HG03135 (cell line): ENCODE data around the gene SF1.
A peak's percentile ranks its signal among the peaks of the same experiment; 100 is the strongest.

ENCODE experiments used
- ATAC-seq: cut with Tn5 transposase; IDR thresholded peaks from one replicate; pipeline ENCODE4 v1.9.1; 2021; ENCODE audit warnings: mild to moderate bottlenecking, moderate library complexity; ENCODE audit not compliant: unreplicated experiment

SF1 gene

DNA sequence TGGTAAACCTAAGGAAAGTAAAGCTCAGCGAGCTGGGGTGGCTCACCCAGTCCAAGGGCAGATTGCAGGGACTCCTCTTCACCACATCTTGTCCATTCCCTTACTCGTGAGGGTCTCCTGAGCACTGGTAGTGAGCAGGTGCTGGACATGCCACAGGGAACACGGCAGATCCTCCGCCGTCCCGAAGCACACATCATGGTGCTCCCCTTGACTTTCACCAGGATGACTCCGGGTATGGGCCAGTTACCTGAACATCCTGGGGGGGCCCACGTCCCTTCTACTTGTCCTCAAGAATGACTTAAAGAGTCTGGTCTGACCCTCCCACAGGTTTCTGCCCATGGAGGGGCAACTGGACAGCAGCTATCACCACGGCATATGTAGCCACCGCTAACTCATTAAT lies 8.0 kb upstream of the SF1 start:
- ATAC-seq: no peak

DNA sequence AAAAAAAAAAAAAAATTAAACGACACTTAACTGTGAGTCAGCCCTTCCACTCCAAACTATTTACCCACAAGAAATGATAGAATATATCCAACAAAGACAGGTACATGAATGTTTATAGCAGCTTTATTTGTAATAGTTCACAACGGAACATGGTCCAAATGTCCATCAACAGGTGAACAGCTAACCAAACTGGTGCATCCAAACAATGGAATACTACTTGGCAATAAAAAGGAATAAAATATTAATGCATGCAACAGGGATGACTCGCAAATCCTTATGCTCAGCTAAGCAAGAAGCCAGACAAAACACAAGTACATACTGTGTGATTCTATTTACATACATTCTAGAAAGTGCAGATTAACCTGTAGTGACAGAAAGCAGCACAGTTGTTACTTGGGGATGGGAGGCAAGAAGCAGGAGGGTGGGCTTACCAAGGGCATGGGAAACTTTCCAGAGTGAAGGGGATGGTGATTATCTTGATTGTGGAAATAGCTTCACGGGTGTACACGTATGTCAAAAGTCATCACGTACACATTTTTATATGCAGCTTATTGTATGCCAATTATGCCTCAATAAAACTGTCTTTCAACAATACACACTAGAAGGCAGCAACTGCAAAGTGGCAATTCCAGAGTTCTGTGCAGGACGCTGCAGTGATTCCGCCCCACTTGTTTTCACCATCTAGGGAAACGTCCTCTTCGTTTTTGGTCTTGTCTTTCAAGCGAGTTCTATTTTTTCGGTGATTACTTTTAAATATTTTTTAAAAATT lies 6.7 kb upstream of the SF1 start:
- ATAC-seq: no peak

DNA sequence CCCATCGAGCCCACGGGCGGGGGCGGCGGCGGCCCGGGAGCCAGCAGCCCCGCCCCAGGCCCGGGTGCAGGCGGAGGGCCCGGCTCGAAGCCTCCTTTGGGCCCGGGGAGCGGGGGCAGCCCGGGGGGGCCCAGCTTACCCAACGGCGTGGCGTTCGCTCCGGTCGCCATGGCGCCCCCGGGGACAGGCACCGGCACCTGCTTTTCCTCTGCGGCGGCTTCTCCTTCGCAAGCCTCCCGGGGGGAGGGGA lies 194 bp downstream of the SF1 start:
- peak; percentile 15 for ATAC-seq

DNA sequence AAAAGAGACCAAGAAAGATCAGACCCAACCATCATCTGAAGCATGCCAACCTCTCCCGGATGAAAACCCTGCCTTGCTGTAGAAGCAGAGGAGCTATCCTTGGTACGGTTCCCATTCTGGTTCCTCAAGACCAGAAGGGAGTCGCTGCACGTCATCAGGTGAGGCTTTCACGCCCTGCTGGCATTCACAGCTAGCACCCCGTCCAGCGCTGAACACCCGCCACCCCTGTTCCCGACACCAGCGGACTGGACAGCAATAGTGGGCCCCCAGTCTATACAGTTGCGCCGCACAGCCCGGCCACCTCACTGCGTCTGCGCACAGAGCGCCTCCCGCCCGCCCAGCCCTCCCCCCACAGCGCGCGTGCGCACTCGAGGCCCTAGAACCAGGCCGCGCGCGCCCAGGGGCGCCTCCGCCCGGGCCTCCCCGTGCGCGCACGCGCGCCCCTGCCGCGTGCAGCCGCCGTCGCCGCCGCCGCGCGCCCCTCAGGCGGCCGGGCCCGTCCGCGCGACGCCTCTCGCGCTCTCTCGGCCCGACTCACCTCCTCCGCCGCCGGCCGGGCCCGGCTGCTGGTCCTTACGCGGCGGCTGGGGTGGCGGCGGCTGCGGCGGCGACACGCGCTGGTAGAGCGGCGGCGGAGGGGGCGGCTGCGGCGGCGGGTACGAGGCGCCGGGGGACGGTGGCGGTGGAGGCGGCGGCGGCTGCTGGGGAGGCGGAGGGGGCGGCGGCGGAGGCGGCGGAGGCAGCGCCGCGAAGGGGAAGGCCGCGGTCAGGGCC lies 706 bp downstream of the SF1 start:
- peak; percentile 23 for ATAC-seq

DNA sequence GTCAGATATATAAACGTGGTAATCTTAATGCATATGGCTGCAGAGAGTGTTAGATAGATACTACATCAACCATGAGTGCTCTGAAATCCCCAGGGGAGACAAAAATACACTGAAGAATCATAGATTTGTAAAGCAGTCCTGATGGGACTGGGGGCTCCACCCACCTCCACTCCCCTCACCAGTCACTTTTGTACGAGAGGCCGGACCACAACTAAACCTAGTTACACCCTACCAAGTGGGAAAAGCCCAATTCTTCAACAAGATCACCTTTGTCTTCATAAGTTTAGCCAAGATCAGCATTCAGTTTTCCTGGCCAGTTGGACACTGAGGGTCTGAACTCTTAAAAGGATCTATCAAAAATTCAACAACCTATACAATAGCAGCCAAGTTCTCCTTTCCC lies 1.5 kb downstream of the SF1 start:
- ATAC-seq: no peak

DNA sequence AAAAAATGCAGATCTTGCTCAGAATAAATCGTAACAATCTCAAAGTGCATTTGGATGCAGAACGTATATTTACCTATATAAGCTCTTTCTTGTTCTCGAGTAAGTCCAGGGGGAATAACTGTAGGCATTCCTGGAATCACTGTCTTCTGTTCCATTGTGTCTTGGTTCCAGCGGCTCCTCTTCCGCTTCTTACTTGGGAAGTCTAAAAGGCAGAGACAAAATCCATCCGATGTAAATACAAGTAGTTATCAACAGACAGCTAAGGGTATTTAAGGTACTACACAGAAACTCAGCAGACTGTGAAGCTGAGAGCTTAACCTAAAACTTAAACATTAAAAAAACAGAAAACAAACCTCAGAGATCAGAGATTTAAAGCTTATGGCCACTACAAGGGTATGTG lies 1.9 kb downstream of the SF1 start:
- no peak for ATAC-seq

DNA sequence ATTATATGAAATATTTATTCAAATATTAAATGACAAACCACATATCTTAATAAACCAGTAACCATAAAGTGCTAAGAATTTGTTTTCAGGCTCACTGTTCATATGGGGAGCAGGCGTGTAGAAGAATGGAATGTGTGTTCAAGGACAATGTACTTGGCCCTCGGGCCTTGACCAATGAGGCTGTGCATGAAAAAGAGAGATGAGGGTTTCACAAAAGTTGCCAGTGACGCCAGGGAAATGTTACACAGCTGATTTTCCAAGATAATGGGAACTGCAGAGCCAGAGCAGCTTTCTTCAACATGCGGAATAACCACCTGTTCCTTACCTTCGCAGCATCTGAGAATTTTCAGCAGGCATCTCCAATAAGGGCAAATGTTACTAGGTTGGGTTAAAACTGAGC lies 4.2 kb downstream of the SF1 start:
- ATAC-seq: no peak

DNA sequence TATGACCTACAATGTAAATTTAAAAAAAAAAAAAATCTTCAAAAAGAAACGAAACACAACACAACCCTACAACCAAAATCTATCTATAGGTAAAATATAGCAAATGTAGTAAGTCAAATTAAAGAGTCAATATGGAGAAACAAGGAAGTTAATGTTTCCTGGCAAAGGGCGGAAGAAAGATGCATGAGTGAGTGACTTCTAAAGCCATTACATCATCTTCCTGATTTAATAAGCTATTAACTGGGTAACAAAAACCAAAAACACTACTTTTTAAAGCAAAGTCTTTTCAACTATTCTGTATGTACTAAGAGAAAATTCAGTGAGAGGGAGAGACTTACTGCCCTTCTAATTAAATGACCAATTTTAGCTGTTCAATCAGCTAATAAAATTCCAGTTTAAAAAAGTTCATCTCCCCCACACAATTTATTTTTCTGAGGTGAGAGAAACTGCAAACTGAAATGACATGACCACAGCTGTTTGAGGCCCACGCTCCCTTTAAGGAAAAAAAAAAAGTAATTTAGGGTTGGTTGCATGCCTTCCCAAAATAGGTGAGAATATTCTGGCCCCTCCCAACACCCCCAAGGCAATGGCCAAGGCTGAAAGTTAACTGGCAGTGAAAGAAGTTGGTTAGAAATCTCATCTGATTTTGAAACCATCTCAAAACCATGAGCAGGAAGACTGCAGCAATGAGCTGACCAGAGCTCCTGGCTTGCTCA lies 5.9 kb downstream of the SF1 start:
- no peak for ATAC-seq

DNA sequence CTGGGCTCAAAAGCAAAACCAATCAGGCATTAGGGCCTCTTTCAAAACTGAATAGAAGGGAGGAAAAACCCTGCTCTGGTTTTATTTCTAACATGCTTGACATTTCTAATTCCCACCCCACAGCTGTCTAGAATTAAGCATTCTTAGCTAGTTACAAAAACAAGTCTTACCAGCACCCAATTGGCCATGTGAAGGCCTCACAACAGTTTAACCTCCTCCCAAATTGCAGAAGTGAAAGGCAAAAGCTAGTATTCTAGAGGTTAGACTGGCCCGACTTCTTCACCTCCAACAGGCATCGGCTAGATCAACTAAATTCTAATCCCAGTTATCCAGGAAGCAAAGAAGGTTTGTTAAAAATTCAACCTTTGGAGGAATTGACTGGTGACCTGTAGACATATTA lies 6.5 kb downstream of the SF1 start:
- no peak for ATAC-seq

DNA sequence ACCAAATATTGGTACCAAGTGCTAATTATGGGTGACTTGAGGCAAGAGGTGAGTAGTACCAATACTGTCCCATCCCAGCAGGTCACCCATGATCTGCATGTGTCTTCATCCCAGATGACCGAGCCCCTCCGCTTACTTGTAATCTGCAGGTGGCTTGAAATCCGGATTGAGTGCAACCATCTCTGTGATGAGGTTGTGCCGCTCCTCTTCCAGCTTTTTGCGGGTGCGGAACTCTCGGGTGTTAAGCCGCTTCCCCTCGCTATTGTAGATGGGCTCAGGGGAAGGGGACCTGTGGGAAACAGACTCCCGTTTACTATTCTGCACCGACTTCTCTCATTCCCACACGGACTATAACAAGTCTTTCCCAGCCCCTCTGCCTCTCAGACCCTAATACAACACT lies 8.2 kb downstream of the SF1 start:
- no peak for ATAC-seq

DNA sequence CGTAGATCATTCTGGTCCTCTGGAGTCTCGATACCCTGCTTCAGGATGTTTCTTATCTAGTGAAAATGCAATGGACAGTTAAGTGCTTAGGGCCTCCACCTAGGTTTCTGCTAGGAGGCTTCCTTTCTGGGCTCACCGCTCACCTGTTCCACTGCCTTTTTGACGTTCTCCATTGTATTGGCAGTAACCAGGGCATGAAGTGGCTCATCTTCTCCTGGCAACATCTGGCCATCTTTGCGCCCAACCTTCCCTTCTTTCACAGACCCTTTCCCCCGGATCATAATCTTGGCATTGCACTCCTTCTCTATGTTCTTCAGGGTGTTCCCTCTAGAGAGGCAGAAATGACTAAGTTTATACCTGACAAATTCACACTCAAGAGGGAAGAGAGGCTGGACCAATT lies 9.1 kb downstream of the SF1 start:
- ATAC-seq: no peak

DNA sequence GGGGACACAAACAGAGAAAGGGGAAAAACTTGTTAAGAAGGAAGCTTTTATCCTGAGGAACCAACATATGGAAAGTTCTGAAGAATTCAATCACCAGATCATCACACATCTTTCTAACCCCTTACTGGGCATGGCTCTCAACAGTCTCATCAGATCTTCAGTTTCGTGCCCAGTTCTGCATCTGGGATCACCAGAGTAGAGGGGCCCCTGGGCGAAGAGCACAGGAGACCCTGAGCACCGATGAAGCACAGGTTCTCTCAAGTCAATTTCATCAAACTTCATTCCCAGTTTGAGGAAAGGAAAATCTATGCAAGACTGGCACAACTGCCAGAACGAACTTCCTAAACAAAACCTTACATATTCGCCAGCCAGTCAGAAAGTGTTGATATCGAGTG lies 10.0 kb downstream of the SF1 start:
- no peak for ATAC-seq

DNA sequence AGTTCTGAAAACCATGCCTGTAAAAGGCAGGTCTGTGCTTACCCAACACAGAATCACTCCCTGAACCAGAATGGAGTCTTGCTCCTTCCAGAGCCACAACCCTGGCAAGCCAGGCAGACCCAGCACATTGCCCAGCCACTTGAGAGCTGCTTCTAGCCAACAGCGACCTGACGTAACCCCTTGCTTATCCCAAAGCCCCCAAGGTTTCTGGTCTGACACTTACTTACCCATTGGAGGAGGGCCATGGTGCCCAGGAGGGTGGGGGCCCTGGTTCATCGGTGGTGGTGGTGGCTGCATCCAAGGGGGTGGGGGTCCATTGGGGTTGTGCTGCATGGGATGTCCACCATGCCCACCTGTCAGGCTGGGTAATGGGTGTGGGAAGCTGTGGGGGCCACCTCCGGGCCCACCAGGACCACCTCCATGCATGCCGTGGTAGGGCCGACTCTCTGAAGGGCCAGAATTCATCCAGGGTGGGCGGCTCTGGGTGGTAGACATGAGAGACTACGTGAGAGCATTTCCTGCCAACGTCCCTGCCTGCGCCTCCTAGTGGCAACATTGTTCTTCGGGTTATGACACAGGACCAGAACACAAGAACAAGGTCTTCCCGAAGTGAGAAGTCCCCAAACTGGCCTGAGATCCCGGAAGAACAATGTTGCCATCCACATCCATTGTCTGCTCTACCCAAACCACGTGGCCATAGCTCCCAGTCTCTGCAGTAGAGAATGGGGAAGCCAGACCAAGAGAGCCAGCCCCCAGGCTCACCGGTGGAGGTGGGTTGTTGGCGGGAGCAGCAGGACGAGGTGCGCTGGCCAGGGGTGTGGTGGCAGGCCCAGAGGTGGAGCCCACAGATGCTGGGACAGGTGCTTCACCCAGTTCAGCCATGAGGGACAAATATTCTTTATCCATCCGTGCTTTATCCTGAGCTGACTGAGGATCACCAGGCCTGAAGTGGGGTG lies 10.7 kb downstream of the SF1 start:
- no peak for ATAC-seq

DNA sequence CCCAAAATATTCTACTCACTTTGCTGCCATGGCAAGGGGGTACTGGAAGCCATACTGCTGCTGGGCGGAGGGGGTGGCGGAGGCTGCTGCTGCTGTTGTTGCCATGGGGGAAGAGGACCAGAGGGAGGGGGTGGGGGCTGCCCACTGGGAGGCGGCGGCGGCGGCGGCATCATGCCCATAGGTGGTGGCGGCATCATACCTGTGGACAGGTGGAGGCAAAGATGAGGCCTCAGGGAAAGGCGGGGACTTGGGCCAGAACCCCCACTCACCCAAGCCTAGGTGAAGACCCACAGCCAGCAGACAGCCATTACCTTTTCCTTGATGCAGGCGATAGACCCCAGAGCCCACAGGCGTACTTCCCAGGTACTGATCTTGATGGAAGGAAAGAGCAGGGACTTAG lies 11.5 kb downstream of the SF1 start:
- no peak for ATAC-seq

DNA sequence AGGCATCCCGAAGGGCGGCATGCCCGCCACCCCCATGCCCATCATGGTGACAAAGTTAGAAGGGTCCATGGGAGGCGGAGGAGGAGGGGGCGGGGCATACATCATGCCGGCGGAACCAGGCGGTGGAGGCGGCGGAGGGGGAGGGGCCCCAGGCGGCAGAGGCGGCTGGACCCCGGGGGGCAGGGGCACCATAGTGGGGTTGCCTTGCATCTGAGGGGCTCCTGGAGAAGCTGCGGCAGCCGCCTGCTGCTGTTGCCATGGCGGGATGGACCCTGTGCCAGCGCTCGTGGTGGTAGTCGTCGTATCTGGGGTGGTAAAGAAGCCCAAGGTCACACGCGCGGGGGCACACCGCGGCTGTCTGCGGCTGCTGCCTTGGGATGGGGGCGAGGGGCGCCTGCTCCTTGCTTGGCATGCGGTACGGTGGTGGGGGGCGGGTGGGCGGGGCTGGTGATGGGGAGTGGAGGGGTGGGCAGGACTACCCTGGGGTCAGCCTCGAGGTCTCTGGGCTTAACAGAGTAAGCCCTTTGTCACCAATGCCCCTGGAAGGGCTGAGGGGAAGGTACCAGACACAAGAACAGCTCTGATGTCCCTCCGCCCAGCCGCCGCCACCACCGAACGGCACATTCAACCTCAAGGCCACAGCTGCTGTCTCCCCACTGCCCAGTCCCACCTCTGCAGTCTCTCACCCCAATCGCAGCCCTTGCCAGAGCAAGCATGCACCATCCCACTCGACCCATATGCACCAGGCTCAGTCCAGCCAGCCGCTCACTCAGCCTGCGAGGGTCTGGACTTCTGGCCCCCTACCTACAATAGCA lies 12.3 kb downstream of the SF1 start:
- no peak for ATAC-seq

DNA sequence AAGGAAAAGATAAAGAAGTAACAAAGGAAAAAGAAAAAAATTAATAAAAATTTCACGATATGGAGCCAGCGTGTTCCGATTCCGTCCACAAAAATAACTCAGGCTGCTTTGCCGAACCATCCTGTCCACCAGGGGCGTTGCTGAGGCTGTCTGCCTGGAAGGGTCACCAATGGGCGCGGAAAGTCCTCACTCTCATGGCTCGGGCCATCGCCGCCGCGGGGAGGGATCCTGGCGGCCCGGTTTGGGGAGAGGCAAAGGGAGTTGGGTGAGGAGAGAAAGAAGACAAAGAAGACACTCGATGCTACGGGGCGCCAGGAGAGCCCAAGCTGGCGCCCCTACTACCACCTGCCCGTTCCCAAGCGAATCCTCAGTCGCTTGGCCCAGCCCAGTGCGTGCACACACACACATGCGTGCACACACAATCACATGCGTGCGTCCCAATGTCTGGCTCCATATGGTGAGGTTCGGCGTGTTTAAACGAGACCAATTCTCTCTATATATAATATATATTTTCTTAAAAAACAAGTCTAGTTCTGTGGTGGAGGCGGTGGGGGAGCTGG lies 13.0 kb downstream of the SF1 start:
- no peak for ATAC-seq

DNA sequence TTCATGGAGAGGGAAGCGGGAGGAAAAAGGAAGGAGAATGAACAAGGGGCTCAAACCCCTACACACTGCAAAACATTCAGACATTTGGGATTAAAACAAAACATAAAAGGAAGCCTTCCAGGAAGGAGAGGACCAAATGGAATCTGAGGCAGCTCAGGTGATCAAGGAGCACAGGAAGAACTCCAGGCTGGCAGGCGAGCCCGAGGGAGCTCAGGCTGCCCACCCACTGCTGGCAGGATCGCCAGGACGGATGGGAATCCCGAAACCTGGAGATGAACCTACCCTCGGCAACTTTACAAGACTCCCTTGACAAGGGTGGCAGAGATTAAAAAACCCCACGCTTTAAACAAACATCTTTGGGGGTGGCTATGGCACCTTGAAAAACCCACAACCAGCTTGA lies 13.6 kb downstream of the SF1 start:
- ATAC-seq: no peak

DNA sequence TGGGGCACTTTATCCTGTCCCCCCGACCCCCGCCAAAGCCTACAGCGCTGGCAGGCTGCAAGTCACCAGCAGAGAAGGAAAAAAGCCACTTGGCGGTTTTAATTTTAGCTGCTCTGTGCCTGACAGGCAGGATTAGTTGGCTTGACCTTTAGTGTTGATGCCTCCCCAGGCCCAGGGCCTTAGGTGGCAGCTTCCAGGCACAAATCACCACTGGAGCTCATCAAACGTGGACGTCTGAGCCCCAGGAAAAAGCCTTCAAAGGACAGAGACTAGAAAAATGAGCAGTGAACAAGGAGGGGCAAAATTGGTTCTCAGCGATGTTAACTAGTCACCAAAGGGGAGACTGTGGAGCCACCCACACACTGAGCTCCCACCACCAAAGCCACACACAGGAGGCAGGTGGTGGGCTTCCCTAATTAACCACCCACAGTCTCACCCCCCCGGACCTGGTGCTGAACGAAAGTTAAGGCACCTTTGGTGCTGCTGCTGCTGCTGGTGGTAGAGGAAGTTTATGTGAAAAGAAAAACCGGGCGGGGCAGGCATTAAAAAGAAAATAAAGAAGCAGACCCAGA lies 14.2 kb downstream of the SF1 start:
- no peak for ATAC-seq

DNA sequence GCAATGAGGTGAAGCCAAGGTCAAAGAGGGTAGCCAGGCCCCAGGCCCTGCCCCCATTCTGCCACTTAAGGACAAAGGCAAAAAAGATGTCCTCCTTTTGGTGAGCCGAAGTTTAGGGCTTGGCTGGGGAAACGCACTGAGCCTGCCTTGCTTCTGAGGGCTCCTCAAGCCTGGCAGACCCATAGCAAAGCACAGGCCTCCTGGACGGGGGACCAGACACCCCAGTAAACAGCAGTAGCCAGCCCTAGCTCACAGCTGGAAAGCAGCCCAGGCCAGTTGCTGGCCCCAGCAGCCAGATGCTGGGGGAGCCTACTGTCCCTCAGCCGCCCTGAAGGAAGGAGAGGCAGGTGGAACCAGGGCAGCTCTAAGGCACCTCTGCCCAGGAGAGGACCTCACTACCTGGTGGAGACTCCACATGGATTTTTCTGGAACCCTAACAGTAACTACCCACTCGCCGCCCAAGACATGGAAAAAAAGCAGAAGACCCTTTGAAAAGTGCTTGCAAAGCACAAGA lies 14.8 kb downstream of the SF1 start:
- ATAC-seq: no peak
